AG09309 (cell line): ENCODE measurements around the gene LIMK2.
A peak's percentile ranks its signal among the peaks of the same experiment; 100 is the strongest.
"Not testable (repeated sequence)": the region's sequence is repeated elsewhere in the genome, so short reads cannot be mapped to it uniquely, and the experiment has no call there.

Source experiments
- DNase-seq: peaks from one replicate; pipeline ENCODE4 v3.0.0-alpha.2; 2010; ENCODE audit warnings: low read depth
- H3K4me3 ChIP-seq: 2 replicates; pipeline ENCODE4 v1.5.1; 2011; ENCODE audit warnings: mild to moderate bottlenecking, low read depth, low read length, moderate library complexity; ENCODE audit not compliant: control insufficient read depth
- TF ChIP-seq, protein P1 (sequence below): IDR thresholded peaks from 2 replicates; pipeline ENCODE4 v1.5.1; 2011; ENCODE audit warnings: mild to moderate bottlenecking, low read depth, low read length, inconsistent platforms; ENCODE audit not compliant: insufficient read depth, control insufficient read depth; ENCODE audit errors: missing control alignments

Gene LIMK2

DNA sequence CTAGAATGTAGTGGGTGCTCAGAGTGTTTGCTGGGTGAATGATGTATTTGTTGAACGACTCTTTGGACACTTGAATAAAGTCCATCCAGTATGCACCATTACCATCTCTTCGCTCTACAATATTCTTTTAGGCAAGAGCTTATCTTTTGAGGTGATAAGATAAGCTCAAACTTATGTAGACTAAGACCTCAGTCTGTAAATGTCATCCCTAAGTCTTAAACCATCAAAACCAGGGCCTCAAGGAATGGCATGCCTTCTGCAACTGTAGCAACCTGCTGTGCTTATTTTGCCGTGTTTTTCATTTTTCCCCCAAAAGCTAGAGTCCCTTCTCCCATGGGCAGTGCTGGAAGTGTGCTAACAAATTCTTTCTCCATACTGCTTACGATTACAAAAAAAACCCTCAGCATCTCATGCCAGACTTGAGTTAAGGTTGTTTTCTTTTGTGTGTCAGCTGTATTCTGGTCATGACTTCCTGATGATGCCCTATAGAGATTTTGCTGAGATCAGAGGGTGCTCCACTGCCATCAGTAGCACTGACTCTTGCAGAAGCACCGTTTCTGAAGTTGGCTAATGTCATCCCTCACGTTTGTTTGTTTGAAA is 27.8 kb downstream of the LIMK2 start:
- H3K4me3 ChIP-seq, result no peak overlapping the region
- TF ChIP-seq, protein P1, sequence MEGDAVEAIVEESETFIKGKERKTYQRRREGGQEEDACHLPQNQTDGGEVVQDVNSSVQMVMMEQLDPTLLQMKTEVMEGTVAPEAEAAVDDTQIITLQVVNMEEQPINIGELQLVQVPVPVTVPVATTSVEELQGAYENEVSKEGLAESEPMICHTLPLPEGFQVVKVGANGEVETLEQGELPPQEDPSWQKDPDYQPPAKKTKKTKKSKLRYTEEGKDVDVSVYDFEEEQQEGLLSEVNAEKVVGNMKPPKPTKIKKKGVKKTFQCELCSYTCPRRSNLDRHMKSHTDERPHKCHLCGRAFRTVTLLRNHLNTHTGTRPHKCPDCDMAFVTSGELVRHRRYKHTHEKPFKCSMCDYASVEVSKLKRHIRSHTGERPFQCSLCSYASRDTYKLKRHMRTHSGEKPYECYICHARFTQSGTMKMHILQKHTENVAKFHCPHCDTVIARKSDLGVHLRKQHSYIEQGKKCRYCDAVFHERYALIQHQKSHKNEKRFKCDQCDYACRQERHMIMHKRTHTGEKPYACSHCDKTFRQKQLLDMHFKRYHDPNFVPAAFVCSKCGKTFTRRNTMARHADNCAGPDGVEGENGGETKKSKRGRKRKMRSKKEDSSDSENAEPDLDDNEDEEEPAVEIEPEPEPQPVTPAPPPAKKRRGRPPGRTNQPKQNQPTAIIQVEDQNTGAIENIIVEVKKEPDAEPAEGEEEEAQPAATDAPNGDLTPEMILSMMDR, result no peak
- no peak for DNase-seq

DNA sequence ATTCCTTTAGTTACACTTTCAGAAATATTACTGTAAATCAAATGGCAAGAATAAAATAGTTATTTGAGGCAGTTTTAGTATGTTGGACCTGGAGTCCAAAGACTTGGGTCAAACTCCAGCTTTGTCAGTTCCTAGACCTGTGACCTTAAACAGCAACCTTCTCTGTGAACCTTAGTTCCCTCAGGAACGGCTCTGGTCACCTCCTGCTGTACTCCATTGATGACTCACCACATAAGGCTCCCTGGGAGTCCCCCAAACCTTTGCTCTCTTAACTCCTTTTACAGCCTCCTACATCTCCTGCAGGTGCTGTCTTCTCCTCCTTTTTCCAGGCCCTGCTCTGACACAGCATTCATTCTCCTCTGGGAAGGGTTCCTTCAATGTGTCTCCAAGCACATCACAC is 29.1 kb downstream of the LIMK2 start:
- no peak overlapping the region for H3K4me3 ChIP-seq
- TF ChIP-seq, protein P1, result no peak
- no peak for DNase-seq

DNA sequence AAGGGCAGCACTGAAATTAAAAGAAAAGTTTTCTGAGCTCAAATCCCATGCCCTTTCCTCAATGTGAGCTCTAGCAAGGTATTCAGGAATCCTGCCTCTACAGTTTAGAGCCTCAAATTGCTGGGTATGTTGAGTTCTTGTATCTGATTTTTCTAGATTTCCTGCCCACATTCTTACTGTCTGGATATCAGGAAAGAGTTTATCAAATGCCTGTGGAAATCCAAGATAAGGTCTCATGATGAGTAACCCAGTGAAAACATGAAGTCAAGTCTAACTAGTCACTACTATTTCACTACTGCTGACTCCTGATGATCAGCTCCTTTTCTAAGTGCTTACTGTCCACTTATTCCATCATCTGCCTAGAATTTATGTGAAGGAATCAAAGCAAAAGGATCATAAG is 29.8 kb downstream of the LIMK2 start:
- TF ChIP-seq, protein P1, result peak; percentile 15
- DNase-seq, result peak; percentile 41
- no peak overlapping the region for H3K4me3 ChIP-seq

DNA sequence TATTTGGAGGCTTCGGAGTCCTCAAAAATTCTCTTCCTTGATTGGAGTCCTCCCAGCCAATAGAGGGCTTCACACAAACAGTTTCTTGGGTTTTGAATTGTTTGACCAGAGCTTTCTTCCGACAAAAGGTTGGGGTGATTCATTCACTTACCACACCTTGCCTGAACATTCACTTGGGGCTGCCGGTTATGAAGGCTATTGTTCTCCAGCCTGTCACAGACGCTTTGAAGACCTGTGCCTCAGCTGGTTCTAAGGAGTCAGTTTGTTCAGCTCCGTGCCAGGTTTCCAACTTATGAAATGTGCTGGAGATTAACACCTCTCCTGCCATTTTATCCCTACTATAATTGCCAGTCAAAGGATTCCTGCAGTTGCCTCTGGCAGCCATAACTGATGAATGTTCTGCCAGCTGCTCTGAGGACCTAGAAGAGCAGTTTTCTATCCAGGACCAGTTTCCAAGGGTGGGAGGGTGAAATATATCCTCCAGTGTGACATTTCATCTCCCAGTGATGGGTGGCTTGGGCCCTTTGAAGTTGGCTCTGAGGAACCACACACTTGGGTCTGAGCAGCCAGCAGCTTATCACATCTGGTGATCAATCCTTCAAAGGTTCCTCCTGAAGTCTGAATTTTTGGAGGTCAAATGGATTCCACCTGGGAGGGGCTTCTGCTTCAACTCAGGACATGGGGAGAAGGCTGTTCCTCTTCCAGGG is 31.4 kb downstream of the LIMK2 start:
- no peak for DNase-seq
- TF ChIP-seq, protein P1, result no peak
- no peak overlapping the region for H3K4me3 ChIP-seq

DNA sequence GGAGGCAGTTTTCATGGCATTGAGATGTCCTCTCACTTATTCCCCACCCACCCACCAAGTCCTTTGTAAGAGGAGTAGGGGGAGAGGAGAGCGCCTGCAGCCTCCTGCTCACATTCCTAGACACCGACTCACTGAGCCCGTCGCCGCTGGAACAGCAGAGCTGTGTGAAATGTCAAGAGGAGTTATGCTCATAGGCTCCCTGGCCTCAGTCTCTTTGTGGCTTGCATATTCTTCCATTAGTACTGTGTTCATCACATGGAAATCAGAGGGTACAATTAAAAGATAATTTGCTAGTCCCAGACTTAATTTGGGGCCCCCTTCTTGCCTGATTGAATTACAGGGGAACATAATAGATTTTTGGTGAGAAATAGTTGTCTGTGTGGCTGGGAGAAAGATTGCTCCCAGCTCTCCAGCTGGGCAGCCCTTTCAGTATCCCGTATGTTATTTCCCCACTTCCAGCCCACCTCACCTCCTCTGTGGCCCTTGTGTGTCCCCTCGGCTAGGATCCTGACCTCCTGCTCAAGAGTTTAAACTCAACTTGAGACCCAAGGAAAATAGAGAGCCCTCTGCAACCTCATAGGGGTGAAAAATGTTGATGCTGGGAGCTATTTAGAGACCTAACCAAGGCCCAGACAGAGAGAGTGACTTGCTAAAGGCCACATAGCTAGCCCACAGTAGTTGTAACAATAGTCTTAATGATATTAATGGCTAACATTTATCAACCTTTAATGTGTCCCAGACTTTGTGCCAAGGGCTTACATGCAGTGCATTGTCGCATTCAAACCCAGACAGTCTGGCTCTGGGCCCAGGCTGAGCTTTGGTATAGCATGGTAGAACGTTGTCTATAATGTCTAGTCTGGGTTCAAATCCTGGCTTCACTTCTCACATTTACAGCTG is 32.2 kb downstream of the LIMK2 start:
- TF ChIP-seq, protein P1, result no peak
- no peak overlapping the region for H3K4me3 ChIP-seq
- no peak for DNase-seq

DNA sequence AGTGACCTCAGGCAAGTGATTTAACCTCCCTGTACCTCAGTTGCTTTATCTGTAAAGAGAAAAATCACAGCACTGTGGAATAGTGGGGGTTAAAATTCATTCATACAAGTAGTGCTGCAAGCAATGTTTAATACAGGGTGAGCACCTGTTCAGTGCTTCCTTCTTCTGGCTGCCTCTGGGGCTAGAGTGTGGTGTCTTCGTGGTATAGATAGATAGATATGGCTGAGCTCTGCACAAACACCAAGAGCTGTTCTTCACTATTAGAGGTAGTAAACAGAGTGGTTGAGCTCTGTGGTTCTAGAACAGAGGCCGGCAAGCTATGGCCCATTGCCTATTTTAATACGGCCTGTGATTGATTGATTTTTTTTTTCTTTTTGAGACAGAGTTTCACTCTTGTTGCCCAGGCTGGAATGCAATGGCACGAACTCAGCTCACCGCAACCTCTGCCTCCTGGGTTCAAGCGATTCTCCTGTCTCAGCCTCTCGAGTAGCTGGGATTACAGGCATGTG is 32.9 kb downstream of the LIMK2 start:
- no peak overlapping the region for H3K4me3 ChIP-seq
- TF ChIP-seq, protein P1, result no peak
- no peak for DNase-seq

DNA sequence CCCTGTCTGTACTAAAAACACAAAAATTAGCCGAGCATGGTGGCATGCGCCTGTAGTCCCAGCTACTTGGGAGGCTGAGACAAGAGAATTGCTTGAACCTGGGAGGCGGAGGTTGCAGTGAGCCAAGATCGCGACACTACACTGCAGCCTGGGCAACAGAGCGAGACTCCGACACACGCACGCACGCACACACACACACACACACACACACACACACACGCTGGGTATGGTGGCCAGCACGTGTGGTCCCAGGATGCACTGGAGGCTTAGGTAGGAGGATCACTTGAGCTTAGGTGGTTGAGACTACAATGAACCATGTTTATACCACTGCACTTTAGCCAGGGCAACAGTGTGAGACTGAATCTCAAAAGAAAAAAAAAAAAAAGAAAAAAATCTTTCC is 33.9 kb downstream of the LIMK2 start:
- not testable (repeated sequence) for H3K4me3 ChIP-seq, DNase-seq
